ENCODE measurements around the gene LAS1L.

- TF ChIP-seq CTCF (conservative IDR thresholded peaks at IDR 0.05) (no peak), ZFX (IDR thresholded peaks at IDR 0.05) (no peak)
Measured at GRCh38 chrX:65516756-65517155, 17.8 kb downstream of the LAS1L start.

Data from C4-2B (cell line).